PC-3 (cell line): Measurements from ENCODE around the gene CTBP2.

Experiments
- EZH2 ChIP-seq: fragments of 300-600 bp; sonication (generic); IDR thresholded peaks from one replicate; pipeline ENCODE4 v1.6.1; 2017; ENCODE audit warnings: antibody characterized with exemption, mild to moderate bottlenecking, low read length; ENCODE audit not compliant: unreplicated experiment
- EZH2phosphoT487 ChIP-seq: fragments of 300-600 bp; sonication (generic); IDR thresholded peaks from 2 replicates; pipeline ENCODE4 v1.6.1; 2018; ENCODE audit warnings: mild to moderate bottlenecking, antibody characterized with exemption, low read length, borderline replicate concordance
- TF ChIP-seq, protein P1 (sequence below): fragments of 300-600 bp; sonication (generic); conservative IDR thresholded peaks from 2 replicates; pipeline ENCODE4 v1.5.1; 2017; ENCODE audit warnings: antibody characterized with exemption, low read depth, mild to moderate bottlenecking, low read length

DNA sequence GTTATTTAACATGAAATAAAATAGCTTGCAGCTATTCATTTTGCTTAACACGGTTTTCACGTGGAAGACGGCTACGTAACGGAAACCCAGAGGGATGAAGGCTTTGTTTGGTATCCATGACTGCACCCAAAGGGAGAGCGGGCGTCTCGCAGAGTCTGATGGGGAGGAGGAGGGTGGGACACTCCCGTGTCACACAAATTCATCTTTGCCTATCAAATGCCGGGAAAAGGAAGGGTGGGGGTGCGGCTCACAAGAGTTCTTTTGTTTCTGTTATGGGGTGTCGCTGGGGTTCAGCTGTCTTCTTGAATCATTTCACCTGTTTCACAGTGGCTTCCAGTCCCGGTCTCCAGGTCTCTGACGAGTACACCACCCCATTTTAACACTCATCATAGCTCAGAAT is 110.0 kb downstream of the CTBP2 start:
- TF ChIP-seq EZH2phosphoT487 (no peak), EZH2 (no peak)
- TF ChIP-seq, protein P1, sequence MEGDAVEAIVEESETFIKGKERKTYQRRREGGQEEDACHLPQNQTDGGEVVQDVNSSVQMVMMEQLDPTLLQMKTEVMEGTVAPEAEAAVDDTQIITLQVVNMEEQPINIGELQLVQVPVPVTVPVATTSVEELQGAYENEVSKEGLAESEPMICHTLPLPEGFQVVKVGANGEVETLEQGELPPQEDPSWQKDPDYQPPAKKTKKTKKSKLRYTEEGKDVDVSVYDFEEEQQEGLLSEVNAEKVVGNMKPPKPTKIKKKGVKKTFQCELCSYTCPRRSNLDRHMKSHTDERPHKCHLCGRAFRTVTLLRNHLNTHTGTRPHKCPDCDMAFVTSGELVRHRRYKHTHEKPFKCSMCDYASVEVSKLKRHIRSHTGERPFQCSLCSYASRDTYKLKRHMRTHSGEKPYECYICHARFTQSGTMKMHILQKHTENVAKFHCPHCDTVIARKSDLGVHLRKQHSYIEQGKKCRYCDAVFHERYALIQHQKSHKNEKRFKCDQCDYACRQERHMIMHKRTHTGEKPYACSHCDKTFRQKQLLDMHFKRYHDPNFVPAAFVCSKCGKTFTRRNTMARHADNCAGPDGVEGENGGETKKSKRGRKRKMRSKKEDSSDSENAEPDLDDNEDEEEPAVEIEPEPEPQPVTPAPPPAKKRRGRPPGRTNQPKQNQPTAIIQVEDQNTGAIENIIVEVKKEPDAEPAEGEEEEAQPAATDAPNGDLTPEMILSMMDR, result no peak
